Measurements from ENCODE around the gene AKT3.

The AKT3 gene

DNA sequence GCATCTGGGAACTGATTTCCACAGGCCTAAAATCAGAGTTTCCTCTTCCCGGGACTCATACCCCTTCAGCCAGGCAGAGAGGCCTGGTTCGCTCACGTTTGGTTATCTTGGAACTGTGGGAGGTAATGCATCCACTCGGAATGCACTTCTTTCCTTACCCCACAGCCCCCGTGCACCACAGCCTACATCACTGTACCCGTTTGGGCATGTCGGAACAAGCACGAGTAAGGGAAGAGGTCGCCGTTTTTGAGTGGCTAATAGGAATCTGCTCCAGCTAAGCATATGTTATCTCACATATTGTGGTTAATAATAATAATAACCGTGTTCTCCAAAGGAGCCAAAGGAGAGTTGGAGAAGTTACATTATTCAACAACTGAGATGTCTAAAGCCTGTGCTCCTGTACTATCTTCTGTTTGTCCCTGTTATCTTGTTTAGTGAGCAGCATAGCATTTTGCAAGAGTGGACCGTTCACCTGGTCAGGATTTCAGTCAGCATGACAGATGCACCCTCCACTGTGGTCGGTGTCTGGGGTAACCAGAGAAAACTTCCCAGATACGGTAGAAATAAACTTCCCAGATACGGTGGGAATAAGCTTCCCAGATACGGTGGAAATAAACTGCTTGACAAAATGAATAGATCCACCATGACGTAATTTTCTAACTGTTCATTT lies 395.6 kb downstream of the AKT3 start:
- no peak for DNase-seq

DNA sequence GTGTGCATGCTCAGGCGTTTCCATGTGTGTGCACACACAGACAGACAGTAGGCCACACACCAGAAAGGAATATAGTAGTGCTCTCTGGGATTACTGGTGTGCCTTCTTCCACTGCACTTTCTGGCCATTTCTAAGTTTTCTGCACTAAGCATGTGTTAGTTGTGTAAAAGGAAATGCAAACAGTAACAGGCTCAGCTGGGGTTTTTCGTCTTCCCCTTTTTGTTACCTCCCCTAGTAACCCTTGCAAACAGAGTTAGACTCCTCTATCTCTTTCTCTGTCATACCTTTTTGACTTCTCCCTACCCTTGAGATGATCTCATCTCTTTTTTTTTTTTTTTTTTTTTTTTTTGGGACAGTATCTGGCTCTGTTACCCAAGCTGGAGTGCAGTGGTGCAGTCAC lies 398.0 kb downstream of the AKT3 start:
- no peak for DNase-seq

DNA sequence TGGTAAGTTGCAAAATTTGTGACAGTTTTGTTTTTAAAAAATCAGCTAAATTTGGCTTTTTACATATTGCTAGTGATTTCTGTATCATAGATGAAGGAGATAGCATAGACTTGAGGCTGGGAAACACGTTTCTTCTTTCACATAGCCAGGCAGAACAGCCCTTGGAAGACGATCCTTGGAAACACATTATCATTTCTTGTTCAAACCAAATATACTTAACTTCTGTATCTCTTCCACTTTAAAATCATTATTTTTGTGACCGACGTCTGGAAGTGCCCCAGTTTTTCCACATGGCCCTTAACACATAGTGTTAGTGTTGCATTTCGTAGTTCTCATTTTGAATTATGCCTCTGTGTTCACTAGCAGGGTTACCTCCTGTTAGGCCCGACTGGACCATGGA lies 400.7 kb downstream of the AKT3 start:
- no peak for DNase-seq

DNA sequence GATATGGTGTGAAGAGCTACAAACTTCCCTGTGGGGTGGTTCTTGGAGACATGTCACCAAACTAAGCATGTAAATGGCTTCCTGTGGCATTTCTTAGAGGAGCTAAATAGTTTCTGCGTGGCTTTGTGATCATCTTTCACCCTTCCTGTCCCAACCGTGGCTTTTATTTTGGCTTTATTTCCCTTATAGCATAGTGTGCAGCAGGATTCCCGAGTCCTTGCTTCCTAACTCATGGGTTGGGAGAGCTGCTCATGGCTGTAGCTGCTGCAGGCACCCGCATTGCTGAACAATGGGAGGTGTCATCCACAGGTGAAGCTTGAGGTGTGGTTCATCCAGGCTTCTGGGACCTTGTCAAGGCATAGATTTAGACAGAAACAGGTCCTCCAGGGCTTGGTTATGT lies 402.2 kb downstream of the AKT3 start:
- no peak for DNase-seq

DNA sequence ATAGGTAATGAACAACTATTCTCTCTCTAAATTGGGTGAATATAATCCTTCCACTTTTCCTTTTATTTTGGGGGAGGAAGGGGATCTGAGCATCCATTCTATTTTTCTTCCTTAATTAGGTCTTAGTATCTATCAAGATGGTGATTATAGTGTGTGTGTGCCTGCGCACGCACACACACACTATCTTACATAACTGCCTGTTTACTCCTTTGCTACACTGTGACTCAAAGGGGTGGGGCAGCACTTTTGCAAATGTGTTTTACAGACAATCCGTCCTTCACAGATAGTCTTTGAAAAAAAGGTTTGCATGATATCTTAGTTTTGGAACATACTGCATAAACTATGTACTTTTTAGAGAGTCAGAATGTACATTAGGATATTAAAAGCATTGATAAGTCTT lies 402.7 kb downstream of the AKT3 start:
- peak; percentile 54 for DNase-seq

DNA sequence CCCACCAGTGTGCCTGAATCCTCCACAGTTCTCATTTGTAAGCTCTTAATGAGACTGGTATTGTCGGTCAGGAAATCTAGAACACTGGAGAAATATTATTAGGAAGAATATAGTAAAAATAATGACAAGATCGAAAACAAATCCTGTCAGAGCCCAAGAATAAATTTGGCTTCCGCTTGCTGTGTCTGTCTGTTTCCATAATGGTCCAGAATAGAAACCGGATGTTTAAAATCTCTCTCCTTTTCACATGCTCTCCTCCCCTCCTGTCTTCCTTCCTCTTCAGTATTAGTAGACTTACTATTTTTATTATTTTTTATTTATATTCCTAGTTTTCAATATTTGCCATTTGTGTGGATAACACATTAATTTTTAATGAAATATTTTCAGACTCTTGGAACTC lies 406.5 kb downstream of the AKT3 start:
- DNase-seq = no peak

DNA sequence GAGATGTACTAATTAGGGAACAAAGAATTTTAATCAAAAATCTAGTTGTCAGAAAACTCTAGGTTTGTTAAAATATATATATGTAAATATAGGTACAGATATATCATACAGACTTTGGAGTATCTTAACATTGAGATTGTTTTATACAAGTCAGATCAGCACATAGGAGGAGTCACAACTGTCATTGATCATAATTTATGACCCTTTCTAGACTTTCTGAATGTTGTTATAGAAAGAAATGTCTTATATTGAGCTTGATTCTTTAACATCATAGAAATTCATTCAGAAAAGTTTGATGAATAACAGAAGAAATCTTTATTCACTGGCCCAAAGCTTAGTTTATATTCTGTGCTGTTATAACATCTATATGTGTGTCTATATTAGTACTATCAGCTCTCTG lies 408.4 kb downstream of the AKT3 start:
- no peak for DNase-seq

DNA sequence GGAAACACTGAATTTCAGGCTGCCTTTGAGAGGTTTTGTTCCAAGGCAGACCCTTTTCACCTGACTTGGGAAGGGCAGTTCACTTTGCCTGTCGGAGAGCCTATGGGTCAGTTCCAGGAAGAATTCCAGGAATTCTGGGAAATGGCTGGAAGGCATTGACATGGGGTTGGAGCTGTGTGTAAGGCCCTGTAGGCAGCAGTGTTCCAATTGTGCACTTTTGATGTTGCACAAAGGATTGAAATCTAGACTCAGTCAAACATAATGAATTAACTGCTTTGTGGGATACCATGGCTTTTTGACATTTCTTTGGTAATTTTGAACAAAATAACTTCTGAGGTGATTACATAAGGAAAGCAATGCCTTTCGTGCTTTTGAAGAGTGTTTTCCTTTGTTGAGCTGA lies 409.6 kb downstream of the AKT3 start:
- no peak for DNase-seq

DNA sequence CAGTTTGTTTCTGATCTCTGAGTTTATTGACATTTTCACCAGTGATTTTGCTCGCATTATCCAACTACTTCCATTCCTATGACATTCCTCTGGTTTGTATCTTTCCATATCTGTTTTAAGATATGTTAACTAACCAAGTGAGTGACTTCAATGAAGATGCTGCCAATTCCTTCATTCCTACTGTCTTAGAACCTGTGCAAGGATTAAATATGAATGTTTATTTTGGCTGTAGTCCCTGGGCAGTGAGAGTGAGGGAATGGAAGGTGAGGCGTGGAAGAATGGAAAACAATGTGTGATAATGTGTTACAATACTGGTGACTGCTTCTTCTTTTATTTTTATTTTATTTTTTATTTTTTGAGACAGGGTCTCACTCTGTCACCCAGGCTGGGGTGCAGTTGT lies 411.2 kb downstream of the AKT3 start:
- no peak for DNase-seq

All from CD4-positive, alpha-beta T cell treated with Interleukin-15 for 1 hour (primary cell).